SK-N-SH (cell line): ENCODE measurements around the gene SND1. TPM values are rescaled to one million over a fixed set of nuclear protein-coding genes. Genes with fewer than 3 reads are reported as not detected.

Experiments used
- CTCF ChIA-PET: fragments of 300-600, 350-600 bp; formaldehyde crosslinking; extraction: SDS; loops from one replicate; lab custom pipeline; 2021; lab: Yijun Ruan, JAX
- POLR2A ChIA-PET: fragments of 350-600 bp; sonication (Branson Sonifier 250); formaldehyde crosslinking; extraction: SDS; loops from one replicate; lab custom pipeline; 2020; ENCODE audit warnings: antibody characterized with exemption, inconsistent platforms; lab: Yijun Ruan, JAX
- DNase-seq: peaks from one replicate; pipeline ENCODE4 v3.0.0; 2012
- H2AFZ ChIP-seq: fragments of 200-600 bp; sonication (generic); 2 replicates; pipeline ENCODE4 v1.8.1; 2016; ENCODE audit warnings: antibody characterized with exemption, mild to moderate bottlenecking, low read depth
- H3F3A ChIP-seq: fragments of 200-600 bp; sonication (generic); replicated peaks from 2 replicates; pipeline ENCODE3; 2016; ENCODE audit warnings: antibody characterized with exemption, mild to moderate bottlenecking; ENCODE audit not compliant: insufficient read depth
- H3K27ac ChIP-seq, 2 experiments: fragments of 200-500 bp in 1 of 2; fragments of 200-600 bp in 1 of 2; sonication (Bioruptor generic) in 1 of 2; sonication (generic), shearing (Covaris generic) in 1 of 2; 2 replicates each; pipeline versions ENCODE4 v1.5.1 to v1.6.1; 2014 to 2016; ENCODE audit warnings: low read depth in 2 of 2, inconsistent platforms in 1 of 2, low read length in 1 of 2, mild to moderate bottlenecking in 1 of 2, mixed read lengths in 1 of 2
- H3K27me3 ChIP-seq: fragments of 200-600 bp; sonication (generic), shearing (Covaris generic); 2 replicates; pipeline ENCODE4 v1.6.1; 2016; ENCODE audit warnings: mixed run types; ENCODE audit not compliant: insufficient read depth
- H3K36me3 ChIP-seq, 2 experiments: fragments of 200-500 bp in 1 of 2; fragments of 200-600 bp in 1 of 2; sonication (Bioruptor generic) in 1 of 2; sonication (generic) in 1 of 2; replicated peaks in 1 of 2; 2 replicates each; pipeline versions ENCODE3 to v1.5.1; 2014 to 2016; ENCODE audit warnings: low read length in 1 of 2, mild to moderate bottlenecking in 1 of 2; ENCODE audit not compliant: insufficient read depth in 2 of 2, control insufficient read depth in 1 of 2
- H3K4me1 ChIP-seq, 2 experiments: fragments of 200-500 bp in 1 of 2; fragments of 200-600 bp in 1 of 2; sonication (Bioruptor generic) in 1 of 2; sonication (generic), shearing (Covaris generic) in 1 of 2; 2 replicates each; pipeline versions ENCODE4 v1.5.1 to v1.6.1; 2014 to 2016; ENCODE audit warnings: low read depth in 1 of 2, low read length in 1 of 2, mixed run types in 1 of 2; ENCODE audit not compliant: insufficient read depth in 2 of 2, control insufficient read depth in 1 of 2
- H3K4me2 ChIP-seq: fragments of 200-600 bp; sonication (generic), shearing (Covaris generic); 2 replicates; pipeline ENCODE4 v1.6.1; 2017; ENCODE audit warnings: mixed run types
- H3K4me3 ChIP-seq, 2 experiments: fragments of 200-500 bp in 1 of 2; fragments of 200-600 bp in 1 of 2; sonication (Bioruptor generic) in 1 of 2; sonication (generic), shearing (Covaris generic) in 1 of 2; 2 replicates each; pipeline versions ENCODE4 v1.5.1 to v1.8.1; 2014 to 2016; ENCODE audit warnings: low read depth in 2 of 2, inconsistent platforms in 1 of 2, low read length in 1 of 2, mild to moderate bottlenecking in 1 of 2, mixed read lengths in 1 of 2, moderate library complexity in 1 of 2
- H3K79me2 ChIP-seq: fragments of 200-600 bp; sonication (generic); 2 replicates; pipeline ENCODE4 v1.8.1; 2017; ENCODE audit warnings: mild to moderate bottlenecking; ENCODE audit not compliant: insufficient read depth
- H3K9ac ChIP-seq: fragments of 200-600 bp; sonication (generic); 2 replicates; pipeline ENCODE4 v1.6.1; 2017; ENCODE audit warnings: mixed run types
- H3K9me2 ChIP-seq: fragments of 200-600 bp; sonication (generic); 2 replicates; pipeline ENCODE4 v1.6.1; 2017; ENCODE audit warnings: mixed run types
- H3K9me3 ChIP-seq: fragments of 200-600 bp; sonication (generic); 2 replicates; pipeline ENCODE4 v1.6.1; 2017; ENCODE audit warnings: mixed run types, mild to moderate bottlenecking, moderate library complexity
- H4K20me1 ChIP-seq: fragments of 200-600 bp; sonication (generic); 2 replicates; pipeline ENCODE4 v1.6.1; 2017; ENCODE audit warnings: mild to moderate bottlenecking, mixed run types; ENCODE audit not compliant: insufficient read depth
- ELF1 ChIP-seq: IDR thresholded peaks from 2 replicates; pipeline ENCODE4 v1.4.0; 2012
- MXI1 ChIP-seq: IDR thresholded peaks from 2 replicates; pipeline ENCODE4 v1.6.1; 2012; ENCODE audit warnings: mild to moderate bottlenecking, low read depth, low read length, improper control_type of control experiment
- NFIC ChIP-seq: IDR thresholded peaks from 2 replicates; pipeline ENCODE4 v1.4.0; 2012; ENCODE audit warnings: borderline replicate concordance
- RAD21 ChIP-seq: IDR thresholded peaks from 2 replicates; pipeline ENCODE4 v1.6.1; 2012; ENCODE audit warnings: mild to moderate bottlenecking, low read length
- TCF12 ChIP-seq: IDR thresholded peaks from 2 replicates; pipeline ENCODE4 v1.4.0; 2012
- WGBS: methylation state at CpG from one replicate; pipeline ENCODE4 v1.1.6; 2017; ENCODE audit warnings: low lambda C conversion rate; 5-methylcytosine and 5-hydroxymethylcytosine counted together
- polyA plus RNA-seq, 3 experiments: library from polyadenylated mRNA; depleted of rRNA; stranded (reverse); fragments of >200 nt; gene quantifications; 2 replicates each; pipeline ENCODE4 v1.2.3, GENCODE V29; 2012
- TF ChIP-seq, protein P1 (sequence below): fragments of 150-350 bp; IDR thresholded peaks from 2 replicates; pipeline ENCODE4 v1.6.1; 2017; ENCODE audit warnings: antibody characterized with exemption, low read length, low read depth, borderline replicate concordance
- TF ChIP-seq, protein P2 (sequence below): IDR thresholded peaks from 2 replicates; pipeline ENCODE4 v1.6.1; 2012; ENCODE audit warnings: mild to moderate bottlenecking, low read depth, low read length, moderate library complexity

SND1 gene
- polyA plus RNA-seq, 1 of the 3 experiments (the other 2 are of a cell fraction), result 165 TPM

DNA sequence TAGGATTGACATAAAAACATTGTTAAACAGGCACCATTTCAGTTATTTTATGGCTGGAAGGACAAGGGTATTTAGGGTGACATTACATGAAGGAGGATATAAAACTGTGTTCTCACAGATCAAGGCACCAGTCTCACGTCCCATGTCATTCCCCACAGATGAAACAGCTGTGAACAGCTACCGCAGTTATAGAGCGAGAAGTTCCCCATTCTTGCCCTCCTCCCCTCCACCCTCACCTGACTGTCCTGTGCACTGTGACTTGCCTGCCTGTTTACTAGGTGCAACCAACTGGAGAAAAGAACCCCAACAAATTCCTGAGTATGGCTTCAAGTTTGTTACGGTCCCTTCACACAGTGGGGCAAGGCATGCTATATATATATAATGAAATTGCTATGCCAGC, 141.6 kb downstream of the SND1 start:
- TF ChIP-seq, protein P1, sequence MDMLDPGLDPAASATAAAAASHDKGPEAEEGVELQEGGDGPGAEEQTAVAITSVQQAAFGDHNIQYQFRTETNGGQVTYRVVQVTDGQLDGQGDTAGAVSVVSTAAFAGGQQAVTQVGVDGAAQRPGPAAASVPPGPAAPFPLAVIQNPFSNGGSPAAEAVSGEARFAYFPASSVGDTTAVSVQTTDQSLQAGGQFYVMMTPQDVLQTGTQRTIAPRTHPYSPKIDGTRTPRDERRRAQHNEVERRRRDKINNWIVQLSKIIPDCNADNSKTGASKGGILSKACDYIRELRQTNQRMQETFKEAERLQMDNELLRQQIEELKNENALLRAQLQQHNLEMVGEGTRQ, result no peak
- no peak for TF ChIP-seq NFIC
- no peak for TF ChIP-seq MXI1
- TF ChIP-seq RAD21, result no peak
- H3K79me2 ChIP-seq, result peaks cover 89% of the 10 kb centered on the region

DNA sequence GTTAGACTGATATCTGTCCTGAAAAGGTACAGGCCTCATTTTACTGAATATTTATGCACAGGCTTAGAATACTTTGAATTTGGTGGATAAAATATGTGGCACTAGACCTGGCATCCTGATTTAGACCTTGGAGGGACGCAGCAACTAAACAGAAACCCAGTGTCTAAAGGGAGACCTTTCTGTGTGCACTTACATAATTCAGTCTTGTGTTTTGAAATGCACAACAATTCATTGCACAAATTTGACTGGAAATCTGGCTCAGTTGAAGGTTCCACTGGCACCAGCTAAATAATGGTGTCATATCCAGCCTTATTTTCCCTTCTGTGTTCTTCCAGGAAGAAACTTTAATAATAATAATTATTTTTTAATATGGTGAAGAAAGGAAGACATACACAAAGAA, 142.1 kb downstream of the SND1 start:
- H3K27ac ChIP-seq, result no peak overlapping the region
- no peaks in the 10 kb centered on the region for H3K9me3 ChIP-seq
- H3K27me3 ChIP-seq, result no peaks in the 10 kb centered on the region
- H3K9me2 ChIP-seq, result no peaks in the 10 kb centered on the region
- H2AFZ ChIP-seq, result no peak overlapping the region
- CTCF ChIA-PET, result interaction anchor here (1.1 to 3.8 kb wide), 2 partner anchors 11 to 60 kb away, joined by 3 to 17 read pairs; no protein-coding TSS in a partner anchor
- no peaks in the 10 kb centered on the region for H3F3A ChIP-seq
- H3K36me3 ChIP-seq, result no peaks in the 10 kb centered on the region
- POLR2A ChIA-PET, result no interaction called here
- peaks cover 11 to 16% of the 10 kb centered on the region in 2 experiments; a peak in 3 of 4 replicates for H3K4me1 ChIP-seq
- no peak for DNase-seq
- H3K79me2 ChIP-seq, result peaks cover 89% of the 10 kb centered on the region
- no peak overlapping the region for H3K4me3 ChIP-seq
- H4K20me1 ChIP-seq, result peaks cover 77% of the 10 kb centered on the region
- WGBS, result 100% methylated on average over 1 of the region's 1 CpG
- H3K4me2 ChIP-seq, result no peak overlapping the region
- TF ChIP-seq, protein P2, sequence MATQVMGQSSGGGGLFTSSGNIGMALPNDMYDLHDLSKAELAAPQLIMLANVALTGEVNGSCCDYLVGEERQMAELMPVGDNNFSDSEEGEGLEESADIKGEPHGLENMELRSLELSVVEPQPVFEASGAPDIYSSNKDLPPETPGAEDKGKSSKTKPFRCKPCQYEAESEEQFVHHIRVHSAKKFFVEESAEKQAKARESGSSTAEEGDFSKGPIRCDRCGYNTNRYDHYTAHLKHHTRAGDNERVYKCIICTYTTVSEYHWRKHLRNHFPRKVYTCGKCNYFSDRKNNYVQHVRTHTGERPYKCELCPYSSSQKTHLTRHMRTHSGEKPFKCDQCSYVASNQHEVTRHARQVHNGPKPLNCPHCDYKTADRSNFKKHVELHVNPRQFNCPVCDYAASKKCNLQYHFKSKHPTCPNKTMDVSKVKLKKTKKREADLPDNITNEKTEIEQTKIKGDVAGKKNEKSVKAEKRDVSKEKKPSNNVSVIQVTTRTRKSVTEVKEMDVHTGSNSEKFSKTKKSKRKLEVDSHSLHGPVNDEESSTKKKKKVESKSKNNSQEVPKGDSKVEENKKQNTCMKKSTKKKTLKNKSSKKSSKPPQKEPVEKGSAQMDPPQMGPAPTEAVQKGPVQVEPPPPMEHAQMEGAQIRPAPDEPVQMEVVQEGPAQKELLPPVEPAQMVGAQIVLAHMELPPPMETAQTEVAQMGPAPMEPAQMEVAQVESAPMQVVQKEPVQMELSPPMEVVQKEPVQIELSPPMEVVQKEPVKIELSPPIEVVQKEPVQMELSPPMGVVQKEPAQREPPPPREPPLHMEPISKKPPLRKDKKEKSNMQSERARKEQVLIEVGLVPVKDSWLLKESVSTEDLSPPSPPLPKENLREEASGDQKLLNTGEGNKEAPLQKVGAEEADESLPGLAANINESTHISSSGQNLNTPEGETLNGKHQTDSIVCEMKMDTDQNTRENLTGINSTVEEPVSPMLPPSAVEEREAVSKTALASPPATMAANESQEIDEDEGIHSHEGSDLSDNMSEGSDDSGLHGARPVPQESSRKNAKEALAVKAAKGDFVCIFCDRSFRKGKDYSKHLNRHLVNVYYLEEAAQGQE, result no peak
- TF ChIP-seq TCF12 (no peak), MXI1 (no peak), ELF1 (no peak), NFIC (no peak)
- TF ChIP-seq, all 33 proteins: peak for 0
- no peak overlapping the region for H3K9ac ChIP-seq

More for the DNA sequence above, 141.6 kb downstream of the SND1 start:
- peaks cover 77% of the 10 kb centered on the region for H4K20me1 ChIP-seq
- no peak for DNase-seq
- H3K27ac ChIP-seq, result no peak overlapping the region
- ChIA-PET CTCF (interaction anchor here (0.6 to 3.8 kb wide), 13 partner anchors 9 to 416 kb away, joined by 3 to 17 read pairs (median 5); no protein-coding TSS in a partner anchor), POLR2A (no interaction called here)
- H3F3A ChIP-seq, result no peaks in the 10 kb centered on the region
- 100% methylated on average over 4 of the region's 4 CpGs for WGBS
- peaks cover 11 to 16% of the 10 kb centered on the region in 2 experiments; a peak in 2 of 4 replicates for H3K4me1 ChIP-seq
- no peaks in the 10 kb centered on the region for H3K27me3 ChIP-seq
- H3K9me3 ChIP-seq, result no peaks in the 10 kb centered on the region
- no peak overlapping the region for H3K4me3 ChIP-seq
- H3K4me2 ChIP-seq, result no peak overlapping the region
- no peaks in the 10 kb centered on the region for H3K36me3 ChIP-seq
- no peak overlapping the region for H3K9ac ChIP-seq
- no peaks in the 10 kb centered on the region for H3K9me2 ChIP-seq
- H2AFZ ChIP-seq, result no peak overlapping the region
